ES-I3 (cell line): ENCODE measurements around the gene APOB.
"Not testable (repeated sequence)": the region's sequence is repeated elsewhere in the genome, so short reads cannot be mapped to it uniquely, and the experiment has no call there.

Experiments
- H3K36me3 ChIP-seq: 2 replicates; pipeline ENCODE4 v1.6.1; 2013; ENCODE audit warnings: mild to moderate bottlenecking, low read length, control low read depth, moderate library complexity; ENCODE audit not compliant: insufficient read depth
- H3K4me1 ChIP-seq: 2 replicates; pipeline ENCODE4 v1.6.1; 2013; ENCODE audit warnings: mild to moderate bottlenecking, control low read depth, low read length; ENCODE audit not compliant: insufficient read depth
- H3K9ac ChIP-seq: 2 replicates; pipeline ENCODE4 v1.6.1; 2013; ENCODE audit warnings: low read depth, mild to moderate bottlenecking, low read length, moderate library complexity
- H3K9me3 ChIP-seq: 2 replicates; pipeline ENCODE4 v1.6.1; 2013; ENCODE audit warnings: mild to moderate bottlenecking, low read length, moderate library complexity; ENCODE audit not compliant: control insufficient read depth, insufficient read depth

APOB gene

DNA sequence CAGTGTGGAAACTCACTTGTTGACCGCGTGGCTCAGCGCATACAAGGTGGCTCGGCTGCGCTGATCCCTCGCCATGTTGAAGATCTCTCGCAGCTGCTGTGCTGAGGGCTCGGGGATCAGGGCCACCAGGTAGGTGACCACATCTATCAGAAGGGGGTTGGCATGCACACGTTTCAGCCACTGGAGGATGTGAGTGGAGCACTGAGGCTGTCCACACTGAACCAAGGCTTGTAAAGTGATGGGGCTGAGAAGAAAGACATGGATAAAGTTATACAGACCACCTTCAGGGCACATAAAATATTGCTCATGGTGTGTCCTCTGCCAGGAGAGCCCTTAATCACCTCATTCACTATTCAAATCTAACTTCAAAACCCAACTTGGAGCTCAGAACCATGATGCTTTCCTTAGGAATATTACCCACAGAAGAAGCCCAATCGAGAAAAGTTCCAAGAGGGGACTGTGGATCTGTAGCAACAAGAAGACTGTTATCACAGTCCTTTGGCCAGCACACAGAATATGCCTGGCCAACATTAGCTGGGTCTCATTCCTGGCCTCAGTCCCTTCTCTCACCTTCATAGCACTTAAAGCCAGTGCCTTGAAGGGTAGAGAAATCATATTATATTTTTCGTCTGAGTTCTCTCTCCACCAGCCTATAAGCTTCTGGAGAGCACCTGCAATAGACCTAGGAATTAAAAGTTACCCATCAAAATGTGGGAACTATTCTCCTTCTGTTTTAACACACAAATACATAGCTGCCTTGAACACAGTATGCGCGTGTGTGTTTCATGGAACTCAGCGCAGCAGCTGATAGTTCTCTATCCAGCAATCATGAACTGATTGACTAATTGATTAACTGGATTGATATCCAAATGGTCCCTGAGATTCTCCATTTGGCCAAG, 11.3 kb downstream of the APOB start:
- no peaks in the 10 kb centered on the region for H3K4me1 ChIP-seq
- H3K36me3 ChIP-seq = no peaks in the 10 kb centered on the region
- no peaks in the 10 kb centered on the region for H3K9me3 ChIP-seq
- no peak overlapping the region for H3K9ac ChIP-seq

DNA sequence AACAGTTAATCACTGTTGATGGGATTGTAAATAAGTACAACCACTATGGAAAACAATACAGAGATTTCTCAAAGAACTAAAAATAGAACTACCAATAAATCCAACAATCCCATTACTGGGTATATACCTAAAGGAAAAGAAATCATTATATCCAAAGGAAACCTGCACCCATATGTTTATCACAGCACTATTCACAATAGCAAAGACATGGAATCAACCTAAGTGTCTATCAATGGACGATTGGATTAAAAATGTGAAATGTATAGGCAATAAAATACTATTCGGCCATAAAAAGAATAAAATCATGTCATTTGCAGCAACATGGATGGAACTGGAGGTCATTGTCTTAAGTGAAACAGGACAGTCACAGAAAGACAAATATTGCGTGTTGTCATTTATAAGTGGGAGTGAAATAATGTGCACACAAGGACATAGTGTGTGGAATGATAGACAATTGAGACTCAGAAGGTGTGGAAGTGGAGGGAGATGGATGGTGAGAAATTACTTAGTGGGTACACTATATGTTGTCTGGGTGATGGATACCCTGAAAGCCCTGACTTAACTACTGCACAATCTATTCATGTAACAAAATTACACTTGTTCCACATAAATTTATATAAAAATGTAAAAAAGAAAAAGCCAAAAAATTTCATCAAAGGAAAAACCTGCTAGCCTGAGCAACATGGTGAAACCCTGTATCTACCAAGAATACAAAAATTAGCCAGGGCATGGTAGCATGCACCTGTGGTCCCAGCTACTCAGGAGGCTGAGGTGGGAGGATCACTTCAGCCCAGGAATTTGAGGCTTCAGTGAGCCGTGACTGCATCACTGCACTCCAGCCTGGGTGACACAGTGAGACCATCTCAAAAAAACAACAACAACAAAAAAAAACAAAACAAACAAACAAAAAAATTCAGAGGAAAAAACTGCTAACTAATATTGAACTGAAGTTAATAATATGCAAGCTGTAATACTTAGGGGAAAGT, 12.6 kb downstream of the APOB start:
- no peak overlapping the region for H3K9ac ChIP-seq
- no peaks in the 10 kb centered on the region for H3K4me1 ChIP-seq
- no peaks in the 10 kb centered on the region for H3K9me3 ChIP-seq
- no peaks in the 10 kb centered on the region for H3K36me3 ChIP-seq

DNA sequence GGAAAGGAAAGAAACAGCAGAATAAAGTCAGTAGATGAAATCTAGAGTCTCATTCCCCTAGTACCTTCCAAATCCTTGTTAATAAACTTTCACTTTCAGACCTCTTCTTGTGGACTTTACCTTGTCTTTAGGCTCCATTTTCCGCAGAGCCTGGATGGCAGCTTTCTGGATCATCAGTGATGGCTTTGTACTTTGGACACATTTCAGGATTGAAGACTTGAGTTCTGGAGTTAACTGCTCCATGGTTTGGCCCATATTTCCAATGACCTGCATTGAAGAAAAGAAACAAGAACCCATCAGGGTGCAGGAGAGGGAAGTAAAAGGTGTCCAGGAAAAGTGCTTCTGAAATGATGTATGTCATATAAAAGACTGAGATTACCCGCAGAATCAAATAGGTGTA, 14.4 kb downstream of the APOB start:
- H3K9ac ChIP-seq = no peak overlapping the region
- no peaks in the 10 kb centered on the region for H3K36me3 ChIP-seq
- H3K4me1 ChIP-seq = no peaks in the 10 kb centered on the region
- H3K9me3 ChIP-seq = no peaks in the 10 kb centered on the region

DNA sequence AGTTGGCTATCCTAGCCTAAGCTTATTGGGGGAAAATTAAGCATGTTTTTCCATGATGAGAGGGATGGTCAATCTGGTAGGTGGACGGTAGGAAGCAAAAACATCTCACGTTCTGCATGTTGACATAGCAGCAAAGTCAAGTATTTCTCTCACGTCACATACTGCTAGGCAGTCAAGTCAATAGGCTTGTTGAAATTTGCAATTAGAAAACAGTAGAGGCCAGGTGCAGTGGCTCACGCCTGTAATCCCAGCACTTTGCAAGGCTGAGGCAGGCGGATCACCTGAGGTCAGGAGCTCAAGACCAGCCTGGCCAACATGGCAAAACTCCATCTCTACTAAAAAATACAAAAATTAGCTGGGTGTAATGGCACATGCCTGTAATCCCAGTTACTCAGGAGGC, 14.9 kb downstream of the APOB start:
- H3K36me3 ChIP-seq, H3K9ac ChIP-seq, H3K9me3 ChIP-seq, H3K4me1 ChIP-seq: not testable (repeated sequence)

DNA sequence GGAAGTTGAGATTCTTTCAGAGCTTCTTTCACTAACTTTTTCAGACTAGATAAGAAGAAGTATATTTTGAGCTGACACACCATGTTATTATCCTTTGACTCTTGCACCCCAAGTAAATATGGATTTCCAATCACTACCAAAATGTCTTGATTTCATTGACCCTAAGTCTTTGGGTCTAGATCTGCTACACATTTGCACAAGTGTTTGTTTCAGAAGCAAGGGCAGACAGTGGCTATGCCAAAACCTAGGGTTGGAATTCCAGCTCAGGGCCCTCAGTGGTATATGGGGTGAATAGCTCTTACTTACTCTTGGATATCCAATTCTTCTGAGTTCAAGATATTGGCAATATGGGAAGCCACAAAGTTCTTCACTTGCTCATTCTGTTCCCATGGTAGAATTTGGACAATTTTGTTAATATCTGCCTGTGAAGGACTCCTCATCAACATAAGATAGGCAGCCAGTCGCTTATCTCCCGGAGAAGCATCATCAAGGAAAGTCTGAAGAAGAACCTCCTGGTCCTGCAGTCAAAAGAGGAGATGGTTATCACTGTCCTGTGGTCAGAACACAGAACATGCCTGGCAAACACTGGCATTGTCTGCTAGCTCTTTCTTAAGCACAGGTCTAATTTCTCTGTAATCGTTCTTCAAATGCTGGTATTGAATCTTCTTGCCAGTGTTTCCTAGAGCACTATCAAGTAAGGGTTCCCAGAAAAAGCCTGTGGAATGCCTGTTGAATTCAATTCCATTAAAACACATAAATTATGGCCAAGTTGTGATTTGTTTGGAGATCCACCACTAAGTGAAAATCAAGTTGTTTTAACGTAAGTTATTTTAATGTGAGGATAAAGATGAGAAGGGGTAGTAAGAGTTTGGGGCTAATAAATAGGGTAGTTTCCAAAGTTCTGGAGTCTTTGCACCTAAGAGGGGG, 15.6 kb downstream of the APOB start:
- no peaks in the 10 kb centered on the region for H3K4me1 ChIP-seq
- no peaks in the 10 kb centered on the region for H3K36me3 ChIP-seq
- H3K9me3 ChIP-seq = no peaks in the 10 kb centered on the region
- H3K9ac ChIP-seq = no peak overlapping the region

DNA sequence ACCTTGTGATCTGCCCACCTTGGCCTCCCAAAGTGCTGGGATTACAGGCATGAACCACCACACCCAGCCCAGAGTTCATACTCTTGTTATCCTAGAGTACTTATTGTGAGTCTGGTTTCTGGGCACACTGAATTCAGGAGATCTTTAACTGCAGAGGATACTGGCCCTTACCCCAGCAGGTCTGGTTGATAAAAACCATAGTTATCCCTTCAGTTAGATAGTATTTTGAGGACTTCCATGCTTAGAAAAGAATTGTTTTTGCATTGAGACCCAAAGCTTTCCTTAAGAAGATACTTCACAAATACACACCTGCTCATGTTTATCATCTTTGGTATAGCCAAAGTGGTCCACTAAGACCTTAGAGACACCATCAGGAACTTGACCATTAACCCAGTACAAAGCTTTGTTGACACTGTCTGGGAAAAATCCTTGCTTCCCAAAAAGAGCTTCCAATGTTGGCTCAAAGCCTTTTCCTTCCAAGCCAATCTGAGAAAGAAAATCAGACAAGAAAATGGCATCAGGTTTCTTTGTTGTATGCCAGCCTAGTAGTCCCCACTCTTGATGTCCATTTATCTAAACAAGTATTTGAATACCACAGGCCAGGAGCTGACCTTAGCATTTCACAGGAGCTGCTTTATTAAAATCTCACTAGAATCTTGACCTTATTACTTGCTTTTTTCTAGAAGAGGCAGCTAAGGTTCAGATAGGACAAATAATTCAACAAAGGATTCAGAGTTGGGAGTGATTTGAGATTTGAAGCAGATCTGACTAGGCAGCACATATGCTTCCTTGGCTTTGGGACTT, 17.2 kb downstream of the APOB start:
- Histone ChIP-seq H3K4me1 (no peaks in the 10 kb centered on the region), H3K9me3 (no peaks in the 10 kb centered on the region), H3K9ac (no peak overlapping the region), H3K36me3 (no peaks in the 10 kb centered on the region)

DNA sequence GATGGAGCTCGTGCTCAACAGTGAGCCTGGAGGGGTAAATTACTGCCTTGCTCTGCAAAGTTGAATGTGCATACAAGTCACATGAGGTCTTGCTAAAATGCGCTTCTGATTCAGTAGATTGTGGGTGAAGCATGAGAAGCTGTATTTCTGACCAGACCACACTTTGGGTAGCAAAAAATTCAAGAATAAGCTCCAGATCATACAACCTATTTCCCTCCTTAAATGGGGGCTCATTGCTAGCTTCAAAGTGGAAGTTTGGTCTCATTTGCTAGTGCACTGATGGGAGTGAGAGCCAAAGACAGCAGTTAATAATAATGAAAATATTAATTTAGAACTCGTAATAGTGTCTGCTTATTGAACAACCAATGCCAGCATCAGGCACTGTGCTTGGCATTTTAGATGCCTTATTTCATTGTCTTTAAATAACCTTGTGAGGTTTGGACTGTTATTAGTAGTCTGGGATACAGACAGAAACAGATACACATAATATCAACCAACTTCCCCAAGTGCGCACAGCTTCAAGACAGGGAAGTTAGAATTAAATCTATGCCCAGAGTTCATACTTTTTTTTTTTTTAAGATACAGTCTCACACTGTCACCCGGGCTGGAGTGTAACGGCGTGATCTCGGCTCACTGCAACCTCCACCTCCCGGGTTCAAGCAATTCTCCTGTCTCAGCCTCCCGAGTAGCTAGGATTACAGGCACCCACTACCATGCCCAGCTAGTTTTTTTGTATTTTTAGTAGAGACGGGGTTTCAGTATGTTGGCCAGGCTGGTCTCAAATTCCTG, 18.0 kb downstream of the APOB start:
- Histone ChIP-seq H3K36me3 (no peaks in the 10 kb centered on the region), H3K4me1 (no peaks in the 10 kb centered on the region), H3K9me3 (no peaks in the 10 kb centered on the region), H3K9ac (no peak overlapping the region)

DNA sequence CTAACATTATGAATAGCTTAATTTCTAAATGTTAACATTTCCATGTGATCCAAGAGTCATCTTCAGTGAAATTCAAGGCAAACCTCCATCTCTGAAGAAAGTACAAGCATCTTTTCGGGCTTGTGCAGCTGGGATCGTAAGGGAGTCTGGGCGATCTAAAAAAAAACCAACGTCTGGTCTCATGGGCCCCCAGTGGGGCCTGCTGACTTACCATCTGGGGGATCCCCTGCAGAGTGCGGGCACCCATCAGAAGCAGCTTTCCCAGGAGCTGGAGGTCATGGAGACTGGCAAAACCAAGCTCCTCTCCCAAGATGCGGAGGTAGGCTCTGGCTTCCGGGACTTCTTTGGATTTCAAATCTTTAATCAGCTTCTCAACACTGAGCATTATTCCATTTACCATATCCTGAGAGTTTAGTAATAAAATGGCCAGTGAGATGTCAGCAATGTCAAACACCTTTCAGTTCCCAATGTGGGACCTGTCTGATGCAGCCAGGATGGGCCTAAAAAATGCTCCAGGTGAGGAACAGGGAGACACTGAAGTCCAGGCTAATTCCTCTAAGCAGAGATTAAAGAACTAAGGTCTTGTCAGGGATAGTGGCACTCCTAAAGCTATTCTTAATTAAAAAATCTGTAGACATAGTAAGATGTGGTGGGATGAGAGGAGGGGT, 19.0 kb downstream of the APOB start:
- Histone ChIP-seq H3K9me3 (no peaks in the 10 kb centered on the region), H3K4me1 (no peaks in the 10 kb centered on the region), H3K36me3 (no peaks in the 10 kb centered on the region), H3K9ac (no peak overlapping the region)

DNA sequence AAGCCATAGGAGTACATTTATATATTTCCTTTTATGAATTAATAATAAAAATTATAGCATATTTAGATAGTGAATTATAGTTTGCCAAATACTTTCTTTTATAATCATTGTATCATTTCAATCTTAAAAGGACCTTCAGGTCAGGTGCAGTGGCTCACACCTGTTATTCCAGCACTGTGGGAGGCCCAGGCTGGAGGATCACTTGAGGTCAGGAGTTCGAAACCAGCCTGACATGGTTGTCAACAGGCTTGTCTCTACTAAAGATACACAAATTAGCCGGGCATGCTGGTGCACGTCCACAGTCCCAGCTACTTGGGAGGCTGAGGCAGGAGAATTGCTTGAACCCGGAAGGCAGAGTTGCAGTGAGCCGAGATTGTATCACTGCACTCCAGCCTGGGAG, 19.7 kb downstream of the APOB start:
- H3K4me1 ChIP-seq = no peaks in the 10 kb centered on the region
- no peaks in the 10 kb centered on the region for H3K36me3 ChIP-seq
- no peaks in the 10 kb centered on the region for H3K9me3 ChIP-seq
- H3K9ac ChIP-seq = no peak overlapping the region

DNA sequence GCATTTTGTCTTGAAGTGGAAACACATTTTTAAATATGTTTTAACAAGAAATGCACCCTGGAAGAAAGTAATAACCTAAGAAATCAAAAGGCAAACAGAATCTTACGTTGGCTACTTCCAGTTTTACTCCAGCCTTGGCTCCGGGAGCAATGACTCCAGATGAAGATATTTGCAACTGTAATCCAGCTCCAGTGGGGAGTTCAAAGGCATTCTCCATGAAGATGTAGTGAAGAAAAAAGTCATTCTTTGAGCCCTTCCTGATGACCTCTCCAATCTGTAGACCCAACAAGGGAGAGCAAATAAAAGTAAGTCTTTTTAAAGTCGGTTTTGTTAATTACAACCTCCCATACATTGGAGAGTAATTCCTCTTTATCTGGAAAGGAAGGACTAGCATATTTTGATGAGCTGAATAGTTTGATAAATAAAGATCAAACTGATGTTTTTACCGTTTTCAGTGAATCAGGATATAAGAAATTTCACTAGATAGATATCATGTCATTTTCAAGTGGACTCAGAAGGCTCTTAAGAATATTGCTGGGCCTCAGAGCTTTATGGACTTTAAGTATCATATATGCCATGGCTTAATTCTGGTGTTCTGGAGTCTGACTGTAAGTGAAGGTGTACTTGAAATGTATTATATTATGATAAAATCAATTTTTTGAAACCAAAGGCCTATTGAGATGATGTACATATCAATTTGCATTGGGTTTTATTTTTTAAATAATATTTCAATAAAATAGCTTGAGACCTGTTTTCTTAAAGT, 20.3 kb downstream of the APOB start:
- Histone ChIP-seq H3K4me1 (no peaks in the 10 kb centered on the region), H3K9ac (no peak overlapping the region), H3K36me3 (no peaks in the 10 kb centered on the region), H3K9me3 (no peaks in the 10 kb centered on the region)

DNA sequence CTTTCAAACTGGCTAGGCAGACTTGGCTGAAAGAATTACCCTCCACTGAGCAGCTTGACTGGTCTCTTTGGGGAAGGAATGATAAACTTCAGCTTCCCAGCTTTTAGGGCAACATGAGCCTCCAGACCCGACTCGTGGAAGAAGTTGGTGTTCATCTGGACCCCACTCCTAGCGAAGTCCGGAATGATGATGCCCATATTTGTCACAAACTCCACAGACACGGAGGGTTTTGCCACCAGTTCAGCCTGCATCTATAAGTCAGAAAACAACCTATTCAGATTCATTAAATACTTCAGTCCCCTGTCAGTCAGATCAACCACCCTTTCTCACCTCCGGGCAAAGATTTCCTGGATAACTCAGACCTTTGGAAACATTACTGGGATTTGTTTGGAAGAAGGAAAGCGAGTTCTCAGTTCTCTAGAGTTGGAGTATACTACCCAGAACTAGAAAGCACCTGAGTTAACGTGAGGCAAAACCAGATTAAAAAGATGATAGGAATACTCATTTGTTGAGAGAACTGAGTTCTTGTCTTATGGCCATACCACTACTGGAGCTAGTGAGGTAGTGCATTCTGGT, 21.0 kb downstream of the APOB start:
- Histone ChIP-seq H3K9me3 (no peaks in the 10 kb centered on the region), H3K9ac (no peak overlapping the region), H3K4me1 (no peaks in the 10 kb centered on the region), H3K36me3 (no peaks in the 10 kb centered on the region)

DNA sequence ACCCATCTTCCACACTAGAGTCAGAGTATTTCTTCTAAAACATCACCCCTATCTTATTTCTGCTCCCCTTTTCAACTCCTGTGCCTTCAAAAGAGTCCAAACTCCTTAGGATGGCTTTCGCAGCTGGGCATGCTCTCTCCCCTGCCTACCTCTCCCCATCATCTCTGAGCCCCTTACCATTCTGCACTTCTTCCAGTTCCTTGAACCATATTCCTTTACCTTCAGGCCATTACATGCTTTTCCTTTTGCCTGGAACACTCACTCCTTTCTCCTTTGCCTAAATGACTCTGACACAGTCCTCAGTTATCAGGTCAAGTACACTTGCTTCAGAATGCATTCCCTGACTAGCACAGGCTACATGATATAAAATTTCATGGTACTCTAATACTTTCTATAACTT, 22.4 kb downstream of the APOB start:
- Histone ChIP-seq H3K36me3 (no peaks in the 10 kb centered on the region), H3K9me3 (no peaks in the 10 kb centered on the region), H3K9ac (no peak overlapping the region), H3K4me1 (no peaks in the 10 kb centered on the region)
